SH-SY5Y (cell line): Measurements from ENCODE around the gene OR5B2.

Experiments
- GATA2 ChIP-seq: IDR thresholded peaks from 2 replicates; pipeline ENCODE4 v1.6.1; 2011; ENCODE audit warnings: mild to moderate bottlenecking, low read depth, low read length
- GATA3 ChIP-seq: IDR thresholded peaks from 2 replicates; pipeline ENCODE4 v1.6.1; 2011; ENCODE audit warnings: low read depth, mild to moderate bottlenecking, low read length, moderate library complexity

OR5B2 gene

DNA sequence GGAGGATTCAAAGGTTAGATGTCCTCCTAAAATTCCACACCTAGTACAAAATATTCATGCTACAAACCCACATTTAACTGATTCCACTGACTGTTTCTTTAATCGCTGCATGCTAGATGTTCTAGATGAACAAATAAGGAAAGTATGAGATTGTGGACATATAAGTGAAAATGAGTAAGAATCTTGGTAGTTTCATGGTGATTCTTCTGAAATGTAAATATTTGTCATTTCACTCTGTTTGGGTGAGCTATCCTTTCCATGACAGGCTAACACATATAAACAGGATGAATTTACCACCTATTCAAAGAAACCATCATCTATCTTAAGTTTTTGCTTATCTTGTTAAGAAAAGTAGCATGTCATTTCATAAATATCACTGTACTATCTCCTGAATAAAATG lies 36.0 kb downstream of the OR5B2 start:
- no peak for TF ChIP-seq GATA3
- TF ChIP-seq GATA2: no peak

DNA sequence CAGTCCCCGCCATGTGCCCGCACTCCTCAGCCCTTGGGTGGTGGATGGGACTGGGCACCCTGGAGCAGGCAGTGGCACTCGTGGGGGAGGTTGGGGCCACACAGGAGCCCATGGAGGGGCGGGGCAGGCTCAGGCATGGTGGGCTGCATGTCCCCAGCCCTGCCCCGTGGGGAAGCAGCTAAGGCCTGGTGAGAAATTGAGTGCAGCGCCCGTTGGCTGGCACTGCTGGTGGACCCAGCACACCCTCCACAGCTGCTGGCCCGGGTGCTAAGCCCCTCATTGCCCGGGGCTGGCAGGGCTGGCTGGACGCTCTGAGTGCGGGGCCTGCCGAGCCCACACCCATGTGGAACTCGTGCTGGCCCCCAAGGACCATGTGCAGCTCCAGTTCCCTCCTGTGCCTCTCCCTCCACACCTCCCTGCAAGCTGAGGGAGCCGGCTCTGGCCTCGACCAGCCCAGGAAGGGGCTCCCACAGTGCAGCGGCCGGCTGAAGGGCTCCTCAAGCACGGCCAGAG lies 37.3 kb downstream of the OR5B2 start:
- TF ChIP-seq GATA3 (no peak), GATA2 (no peak)
